ENCODE measurements around the gene MGAT4B. TPM values are rescaled to one million over a fixed set of nuclear protein-coding genes. Genes with fewer than 3 reads are reported as not detected.

The MGAT4B gene
- total and polyA plus RNA-seq, 2 of the 13 experiments (the other 11 are each of a cell fraction or from before 2014, with no cell fraction given) = 93.5 to 130 TPM

- TF ChIP-seq ZNF678 (CRISPR knock-in tag; IDR thresholded peaks at IDR 0.05) (no peak), SMAD1 (CRISPR knock-in tag; IDR thresholded peaks at IDR 0.05; ENCODE audit: borderline replicate concordance, low read depth) (no peak), TBX3 (IDR thresholded peaks at IDR 0.05; ENCODE audit: borderline replicate concordance) (no peak), PLRG1 (conservative IDR thresholded peaks at IDR 0.05) (no peak), NCOR1 (IDR thresholded peaks at IDR 0.05; ENCODE audit: borderline replicate concordance, low read length) (no peak)
Measured at GRCh38 chr5:179769271-179769670, 37.4 kb downstream of the MGAT4B start (continued).

GRCh38 chr5:179768326-179769085, 38.2 kb downstream of the MGAT4B start:
- ATAC-seq (peak; percentile 66), DNase-seq (ENCODE audit: low spot score) (no peak), FAIRE-seq (no peak)
- intact Hi-C loops (cut with micrococcal nuclease; ENCODE audit: unreplicated experiment) (loop anchor here (10.0 kb wide), 1 partner anchor 136 kb away; the partner anchor contains the start of gene TBC1D9B), in situ Hi-C loops (cut with HindIII; ENCODE audit: extremely low pct_ligation_motif_present, low pct_unique_long_range_greater_than_20kb) (loop anchor here (25.0 kb wide), 1 partner anchor 319 kb away; no protein-coding TSS in a partner anchor)
- Histone ChIP-seq H3K9ac (ENCODE audit: insufficient read depth, low read depth, low read length) (no peak overlapping the region), H3K27me3 (ENCODE audit: control insufficient read depth in 1 of 2, insufficient read depth in 2 of 2, low read length in 2 of 2) (no peaks in the 10 kb centered on the region), H3K9me3 (ENCODE audit: low read length) (no peaks in the 10 kb centered on the region), H3K4me1 (ENCODE audit: insufficient read depth, low read length) (peaks cover 4% of the 10 kb centered on the region), H4K20me1 (ENCODE audit: insufficient read depth, low read length) (peaks cover 7% of the 10 kb centered on the region), H3K79me2 (ENCODE audit: insufficient read depth, low read length) (peaks cover 16% of the 10 kb centered on the region), H3K4me2 (ENCODE audit: low read depth, low read length) (no peak overlapping the region), H2AFZ (ENCODE audit: low read length) (no peak overlapping the region), H3K4me3 (replicated peaks in 1 of 3; ENCODE audit: insufficient read depth in 1 of 3, low read depth in 2 of 3, low read length in 3 of 3) (no peak overlapping the region), H3K27ac (ENCODE audit: extremely low read length, insufficient read depth, low read length) (no peak overlapping the region), H3K36me3 (replicated peaks in 1 of 2; ENCODE audit: control insufficient read depth in 1 of 2, insufficient read depth in 2 of 2, low read length in 2 of 2) (peaks cover 34 to 81% of the 10 kb centered on the region in 2 experiments)
- 95% methylated on average over 17 of the region's 18 CpGs for WGBS (ENCODE audit: low lambda C conversion rate)
- CTCF ChIA-PET (ENCODE audit: low intra/inter-chr PET ratio, low total read pairs) = no interaction called here
- BruUV-seq (replicated peaks) = no TSS peak
- POLR2A ChIA-PET = interaction anchor here (0.6 kb wide), 1 partner anchor 11 kb away, joined by 3 read pairs; no protein-coding TSS in a partner anchor
- TF ChIP-seq ZBTB14 (CRISPR knock-in tag; IDR thresholded peaks at IDR 0.05) (no peak), CTCF (CRISPR knock-in tag; IDR thresholded peaks at IDR 0.05) (peak; percentile 29), JARID2 (CRISPR knock-in tag; IDR thresholded peaks at IDR 0.05; ENCODE audit: insufficient replicate concordance) (no peak), YY1 (IDR thresholded peaks at IDR 0.05; ENCODE audit: insufficient read depth, insufficient replicate concordance, low read depth, low read length) (no peak), ZNF704 (CRISPR knock-in tag; IDR thresholded peaks at IDR 0.05; ENCODE audit: borderline replicate concordance) (no peak), STAG1 (CRISPR knock-in tag; IDR thresholded peaks at IDR 0.05) (peak; percentile 16; the same call in 1 of the 2 replicates), FOSL2 (CRISPR knock-in tag; IDR thresholded peaks at IDR 0.05) (no peak), ZBTB38 (CRISPR knock-in tag; IDR thresholded peaks at IDR 0.05) (peak; percentile 42; the same call in 1 of the 2 replicates), ZBTB33 (CRISPR knock-in tag; IDR thresholded peaks at IDR 0.05) (peak; percentile 56), SRF (IDR thresholded peaks at IDR 0.05; ENCODE audit: low read depth, low read length) (no peak), ZNF124 (CRISPR knock-in tag; IDR thresholded peaks at IDR 0.05) (no peak), PHB2 (IDR thresholded peaks at IDR 0.05; ENCODE audit: partially characterized antibody) (no peak)

All from HepG2 (cell line).